MM.1S (cell line): Measurements from ENCODE around the gene NFAM1.

Source experiments
- DNase-seq: peaks from one replicate; pipeline ENCODE4 v3.0.0-alpha.2; 2015
- H2AFZ ChIP-seq: fragments of 300-600 bp; sonication (generic); 2 replicates; pipeline ENCODE4 v1.6.0; 2016; ENCODE audit warnings: antibody characterized with exemption, low read length
- H3F3A ChIP-seq: fragments of 300-600 bp; sonication (generic); 2 replicates; pipeline ENCODE4 v1.6.1; 2016; ENCODE audit warnings: mild to moderate bottlenecking, antibody characterized with exemption, low read length, moderate library complexity, mixed read lengths; ENCODE audit not compliant: insufficient read depth
- H3K27ac ChIP-seq: fragments of 300-600 bp; sonication (generic); 2 replicates; pipeline ENCODE4 v1.5.1; 2016; ENCODE audit warnings: mild to moderate bottlenecking, low read length
- H3K27me3 ChIP-seq: fragments of 300-600 bp; sonication (generic); replicated peaks from 2 replicates; pipeline ENCODE4 v1.6.0; 2016; ENCODE audit warnings: low read length; ENCODE audit not compliant: insufficient read depth
- H3K36me3 ChIP-seq: fragments of 300-600 bp; sonication (generic); replicated peaks from 2 replicates; pipeline ENCODE4 v1.6.1; 2016; ENCODE audit warnings: mild to moderate bottlenecking, low read length, mixed read lengths; ENCODE audit not compliant: insufficient read depth
- H3K4me1 ChIP-seq: fragments of 300-600 bp; sonication (generic); 2 replicates; pipeline ENCODE4 v1.6.1; 2016; ENCODE audit warnings: low read length, mixed read lengths
- H3K4me2 ChIP-seq: fragments of 300-600 bp; sonication (generic); 2 replicates; pipeline ENCODE4 v1.6.0; 2016; ENCODE audit warnings: low read depth, low read length
- H3K4me3 ChIP-seq: fragments of 300-600 bp; sonication (generic); 2 replicates; pipeline ENCODE4 v1.5.1; 2016; ENCODE audit warnings: low read length, mixed read lengths
- H3K79me2 ChIP-seq: fragments of 300-600 bp; sonication (generic); 2 replicates; pipeline ENCODE4 v1.6.1; 2016; ENCODE audit warnings: mixed run types, low read length, mixed read lengths
- H3K9ac ChIP-seq: fragments of 300-600 bp; sonication (generic); 2 replicates; pipeline ENCODE4 v1.6.1; 2016; ENCODE audit warnings: low read length, mixed read lengths
- H3K9me2 ChIP-seq: fragments of 300-600 bp; sonication (generic); replicated peaks from 2 replicates; pipeline ENCODE4 v1.6.1; 2016; ENCODE audit warnings: mild to moderate bottlenecking, low read length, mixed read lengths; ENCODE audit not compliant: insufficient read depth
- H3K9me3 ChIP-seq: fragments of 300-600 bp; sonication (generic); replicated peaks from 2 replicates; pipeline ENCODE4 v1.6.1; 2016; ENCODE audit warnings: mild to moderate bottlenecking, low read length, mixed read lengths; ENCODE audit not compliant: insufficient read depth
- H4K20me1 ChIP-seq: fragments of 300-600 bp; sonication (generic); 2 replicates; pipeline ENCODE4 v1.6.1; 2016; ENCODE audit warnings: mild to moderate bottlenecking, low read length, moderate library complexity, mixed read lengths; ENCODE audit not compliant: insufficient read depth
- CTCF ChIP-seq: fragments of 300-600 bp; sonication (generic); IDR thresholded peaks from 2 replicates; pipeline ENCODE4 v1.5.1; 2016; ENCODE audit warnings: antibody characterized with exemption, low read length, mixed read lengths
- EZH2 ChIP-seq: fragments of 300-600 bp; sonication (generic); optimal IDR thresholded peaks from 2 replicates; pipeline ENCODE3; 2017; ENCODE audit warnings: low read depth, mild to moderate bottlenecking, antibody characterized with exemption, low read length, mixed read lengths
- EZH2phosphoT487 ChIP-seq: fragments of 300-600 bp; sonication (generic); IDR thresholded peaks from 2 replicates; pipeline ENCODE4 v1.6.1; 2018; ENCODE audit warnings: antibody characterized with exemption, low read length

Gene NFAM1

DNA sequence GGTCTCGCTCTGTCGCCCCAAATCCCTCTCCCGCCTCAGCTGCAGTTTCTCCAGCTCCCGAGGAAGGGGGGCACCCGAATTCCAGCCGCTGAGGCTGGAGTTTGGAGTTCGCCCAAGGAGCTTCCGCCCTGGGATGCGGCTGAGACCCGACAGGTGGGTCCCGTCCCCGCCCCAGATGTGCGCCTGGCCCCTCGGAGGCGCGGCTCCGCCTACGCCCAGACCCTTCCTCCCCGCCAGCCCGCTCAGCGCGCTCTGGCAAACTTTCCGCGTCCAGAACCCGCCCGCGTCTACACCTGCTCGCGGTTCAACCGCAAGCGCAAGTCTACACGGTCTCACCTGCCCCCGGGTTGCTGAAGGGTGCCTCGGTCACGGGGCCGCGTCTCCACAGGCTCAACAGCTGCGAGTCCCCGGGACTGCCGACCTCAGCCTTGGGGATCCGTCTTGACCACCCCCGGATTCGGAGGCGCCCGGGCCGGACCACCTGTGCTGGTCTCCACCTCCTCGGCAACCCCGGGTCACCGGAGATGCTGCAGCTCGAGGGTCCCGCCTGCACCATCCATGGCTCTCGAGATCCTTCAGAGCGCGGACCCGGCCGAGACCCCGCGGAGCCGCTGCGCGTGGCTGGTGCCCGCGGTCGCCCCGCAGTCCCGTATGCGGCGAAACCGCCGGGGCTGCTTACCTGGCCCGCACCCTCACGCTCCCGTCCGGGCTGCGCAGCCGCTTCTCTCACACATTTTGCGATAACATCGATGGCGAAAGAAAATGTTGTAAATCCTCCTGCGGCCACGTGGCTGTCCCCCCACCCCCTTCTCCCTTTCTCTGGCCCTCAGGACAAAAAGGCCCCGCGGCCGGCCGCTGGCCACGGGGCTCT is 63.6 kb downstream of the NFAM1 start:
- peaks cover 82% of the 10 kb centered on the region for H3K27me3 ChIP-seq
- H3K9ac ChIP-seq, result no peak overlapping the region
- H2AFZ ChIP-seq, result peak overlapping the region; percentile 53; the same call in 1 of the 2 replicates
- no peaks in the 10 kb centered on the region for H3K4me1 ChIP-seq
- no peaks in the 10 kb centered on the region for H3K79me2 ChIP-seq
- peak; percentile 61; the same call in 1 of the 2 replicates for TF ChIP-seq EZH2phosphoT487
- no peak for TF ChIP-seq EZH2
- peak overlapping the region; percentile 91 for H3K4me2 ChIP-seq
- no peaks in the 10 kb centered on the region for H3K36me3 ChIP-seq
- DNase-seq, result no peak
- no peaks in the 10 kb centered on the region for H3K9me3 ChIP-seq
- H3K9me2 ChIP-seq, result no peaks in the 10 kb centered on the region
- peak overlapping the region; percentile 56 for H3K4me3 ChIP-seq
- H4K20me1 ChIP-seq, result no peaks in the 10 kb centered on the region
- no peaks in the 10 kb centered on the region for H3F3A ChIP-seq
- no peak overlapping the region for H3K27ac ChIP-seq

DNA sequence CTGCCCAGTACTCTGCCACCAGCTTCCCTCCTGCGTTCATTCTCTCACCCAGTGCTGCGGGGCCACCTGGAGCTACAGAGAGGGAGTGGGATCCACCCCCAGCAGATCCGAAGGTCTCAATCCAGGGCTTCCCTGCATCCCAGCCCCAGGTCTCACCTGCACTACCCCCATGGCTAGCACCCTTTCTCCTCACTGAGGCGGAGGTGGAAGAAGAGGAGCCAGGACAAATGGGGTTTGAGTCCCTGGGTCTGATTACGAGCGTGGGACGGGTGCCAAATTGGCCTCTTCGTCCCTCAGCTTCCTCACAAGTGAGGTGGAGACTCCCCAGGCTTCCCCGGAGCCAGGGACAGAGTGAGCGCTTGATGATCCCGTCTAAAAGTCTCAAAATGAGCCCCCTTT is 64.2 kb downstream of the NFAM1 start:
- Histone ChIP-seq H3K4me1 (no peaks in the 10 kb centered on the region), H3K27me3 (peaks cover 82% of the 10 kb centered on the region), H3K9ac (no peak overlapping the region)

GRCh38 chr22:42366806-42367581 is 65.2 kb downstream of the NFAM1 start:
- H3K27me3 ChIP-seq, result peaks cover 88% of the 10 kb centered on the region
- no peaks in the 10 kb centered on the region for H3K4me1 ChIP-seq
- no peak overlapping the region for H3K27ac ChIP-seq
- no peaks in the 10 kb centered on the region for H3K9me2 ChIP-seq
- H2AFZ ChIP-seq, result no peak overlapping the region
- TF ChIP-seq EZH2phosphoT487, result no peak
- no peak for TF ChIP-seq EZH2
- no peak for TF ChIP-seq CTCF
- H3K4me3 ChIP-seq, result no peak overlapping the region
- H3F3A ChIP-seq, result no peaks in the 10 kb centered on the region
- H4K20me1 ChIP-seq, result no peaks in the 10 kb centered on the region
- no peak overlapping the region for H3K4me2 ChIP-seq
- no peaks in the 10 kb centered on the region for H3K36me3 ChIP-seq
- no peak for DNase-seq
- no peak overlapping the region for H3K9ac ChIP-seq
- H3K79me2 ChIP-seq, result no peaks in the 10 kb centered on the region
- H3K9me3 ChIP-seq, result no peaks in the 10 kb centered on the region

More for the DNA sequence above, 64.2 kb downstream of the NFAM1 start:
- Histone ChIP-seq H3K27ac (no peak overlapping the region), H3K4me3 (no peak overlapping the region), H3K36me3 (no peaks in the 10 kb centered on the region), H3K9me3 (no peaks in the 10 kb centered on the region), H3K4me2 (no peak overlapping the region), H3F3A (no peaks in the 10 kb centered on the region), H3K9me2 (no peaks in the 10 kb centered on the region), H4K20me1 (no peaks in the 10 kb centered on the region), H3K79me2 (no peaks in the 10 kb centered on the region), H2AFZ (no peak overlapping the region)
- no peak for TF ChIP-seq EZH2
- no peak for TF ChIP-seq EZH2phosphoT487
- TF ChIP-seq CTCF, result no peak
- DNase-seq, result no peak
